ENCODE results near the gene FN3K.

FN3K gene

GRCh38 chr17:82703935-82704865 is 31.2 kb upstream of the FN3K start:
- DNase-seq, result no peak

GRCh38 chr17:82704886-82705285 is 30.5 kb upstream of the FN3K start:
- no peak for DNase-seq

GRCh38 chr17:82705756-82706155 is 29.7 kb upstream of the FN3K start:
- no peak for DNase-seq

GRCh38 chr17:82709024-82709675 is 26.3 kb upstream of the FN3K start:
- no peak for DNase-seq

GRCh38 chr17:82709676-82710498 is 25.5 kb upstream of the FN3K start:
- DNase-seq, result no peak

GRCh38 chr17:82710499-82711232 is 24.7 kb upstream of the FN3K start:
- DNase-seq, result no peak

GRCh38 chr17:82713071-82713723 is 22.2 kb upstream of the FN3K start:
- no peak for DNase-seq

GRCh38 chr17:82716203-82717010 is 19.0 kb upstream of the FN3K start, which contains the start of gene FN3KRP:
FN3KRP (plus strand) TSS chr17:82716706; CDS start chr17:82716756, 50 bp downstream.
- peak; percentile 94 for DNase-seq

- no peak for DNase-seq
Measured at GRCh38 chr17:82718986-82719685, 16.3 kb upstream of the FN3K start.

- no peak for DNase-seq
Measured at GRCh38 chr17:82720204-82720603, 15.2 kb upstream of the FN3K start.

- DNase-seq, result no peak
Measured at GRCh38 chr17:82722341-82723013, 12.9 kb upstream of the FN3K start.

GRCh38 chr17:82723169-82723807 is 12.1 kb upstream of the FN3K start:
- no peak for DNase-seq

- DNase-seq, result no peak
Measured at GRCh38 chr17:82726427-82726826, 9.0 kb upstream of the FN3K start.

- no peak for DNase-seq
Measured at GRCh38 chr17:82729479-82730260, 5.7 kb upstream of the FN3K start.

- no peak for DNase-seq
Measured at GRCh38 chr17:82732118-82732743, 3.2 kb upstream of the FN3K start.

GRCh38 chr17:82736511-82737185 is 1.2 kb downstream of the FN3K start:
- no peak for DNase-seq

Data from T-helper 9 cell (primary cell).